ENCODE measurements around the gene C18orf32.

DNA sequence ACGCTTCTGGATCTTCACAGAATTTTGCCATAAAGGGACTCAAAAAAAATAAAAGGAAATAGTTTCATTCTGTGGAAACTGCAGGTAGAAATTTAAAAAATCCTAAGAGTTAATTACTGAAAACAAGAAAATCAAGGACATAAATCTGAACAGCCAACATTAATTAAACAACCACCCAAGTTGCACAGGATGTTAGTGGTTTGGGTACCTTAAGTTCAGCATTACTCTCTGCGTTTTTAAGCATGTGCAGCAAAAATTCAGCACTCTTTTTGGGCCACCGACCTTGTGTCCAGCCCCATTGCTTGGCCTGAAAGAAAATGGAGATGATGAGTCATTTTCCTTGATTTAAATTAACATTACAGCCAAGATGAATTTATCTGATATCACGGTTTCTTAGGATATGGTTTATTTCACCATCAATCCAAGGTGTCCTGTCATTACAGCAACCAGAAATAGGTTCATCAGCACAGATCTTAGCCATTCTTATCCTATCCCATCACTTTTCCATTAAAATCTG is 3.3 kb upstream of the C18orf32 start:
- TF ChIP-seq, protein P1, sequence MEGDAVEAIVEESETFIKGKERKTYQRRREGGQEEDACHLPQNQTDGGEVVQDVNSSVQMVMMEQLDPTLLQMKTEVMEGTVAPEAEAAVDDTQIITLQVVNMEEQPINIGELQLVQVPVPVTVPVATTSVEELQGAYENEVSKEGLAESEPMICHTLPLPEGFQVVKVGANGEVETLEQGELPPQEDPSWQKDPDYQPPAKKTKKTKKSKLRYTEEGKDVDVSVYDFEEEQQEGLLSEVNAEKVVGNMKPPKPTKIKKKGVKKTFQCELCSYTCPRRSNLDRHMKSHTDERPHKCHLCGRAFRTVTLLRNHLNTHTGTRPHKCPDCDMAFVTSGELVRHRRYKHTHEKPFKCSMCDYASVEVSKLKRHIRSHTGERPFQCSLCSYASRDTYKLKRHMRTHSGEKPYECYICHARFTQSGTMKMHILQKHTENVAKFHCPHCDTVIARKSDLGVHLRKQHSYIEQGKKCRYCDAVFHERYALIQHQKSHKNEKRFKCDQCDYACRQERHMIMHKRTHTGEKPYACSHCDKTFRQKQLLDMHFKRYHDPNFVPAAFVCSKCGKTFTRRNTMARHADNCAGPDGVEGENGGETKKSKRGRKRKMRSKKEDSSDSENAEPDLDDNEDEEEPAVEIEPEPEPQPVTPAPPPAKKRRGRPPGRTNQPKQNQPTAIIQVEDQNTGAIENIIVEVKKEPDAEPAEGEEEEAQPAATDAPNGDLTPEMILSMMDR (IDR thresholded peaks at IDR 0.05; ENCODE audit: poor library complexity), result no peak
- no peak for TF ChIP-seq EZH2 (IDR thresholded peaks at IDR 0.05; ENCODE audit: borderline replicate concordance)
